Stomach smooth muscle (tissue), 2 donors: Measurements from ENCODE around the gene FAM13A.

Experiments
- H3K27ac ChIP-seq: one replicate; pipeline ENCODE4 v1.7.0; 2013; ENCODE audit warnings: mild to moderate bottlenecking, low read length, inconsistent platforms
- H3K27me3 ChIP-seq, 2 donors: one replicate each; pipeline ENCODE4 v1.7.0; 2013; ENCODE audit warnings: low read length in 2 of 2; ENCODE audit not compliant: insufficient read depth in 2 of 2, control insufficient read depth in 1 of 2
- H3K36me3 ChIP-seq, 2 donors: one replicate each; pipeline ENCODE4 v1.7.0; 2013; ENCODE audit warnings: low read length in 2 of 2; ENCODE audit not compliant: control insufficient read depth in 2 of 2, insufficient read depth in 2 of 2
- H3K4me1 ChIP-seq: one replicate; pipeline ENCODE4 v1.7.0; 2013; ENCODE audit warnings: low read length; ENCODE audit not compliant: control insufficient read depth, insufficient read depth
- H3K4me3 ChIP-seq, 2 donors: one replicate each; pipeline ENCODE4 v1.7.0; 2013; ENCODE audit warnings: low read length in 2 of 2
- H3K9ac ChIP-seq, 2 donors: one replicate each; pipeline ENCODE4 v1.7.0; 2013; ENCODE audit warnings: low read length in 2 of 2, mild to moderate bottlenecking in 1 of 2
- H3K9me3 ChIP-seq, 2 donors: one replicate each; pipeline ENCODE4 v1.7.0; 2013; ENCODE audit warnings: low read length in 2 of 2; ENCODE audit not compliant: control insufficient read depth in 2 of 2
- donor health status: healthy.
- donor health status: Pancreatic carcinoma.

Gene FAM13A

DNA sequence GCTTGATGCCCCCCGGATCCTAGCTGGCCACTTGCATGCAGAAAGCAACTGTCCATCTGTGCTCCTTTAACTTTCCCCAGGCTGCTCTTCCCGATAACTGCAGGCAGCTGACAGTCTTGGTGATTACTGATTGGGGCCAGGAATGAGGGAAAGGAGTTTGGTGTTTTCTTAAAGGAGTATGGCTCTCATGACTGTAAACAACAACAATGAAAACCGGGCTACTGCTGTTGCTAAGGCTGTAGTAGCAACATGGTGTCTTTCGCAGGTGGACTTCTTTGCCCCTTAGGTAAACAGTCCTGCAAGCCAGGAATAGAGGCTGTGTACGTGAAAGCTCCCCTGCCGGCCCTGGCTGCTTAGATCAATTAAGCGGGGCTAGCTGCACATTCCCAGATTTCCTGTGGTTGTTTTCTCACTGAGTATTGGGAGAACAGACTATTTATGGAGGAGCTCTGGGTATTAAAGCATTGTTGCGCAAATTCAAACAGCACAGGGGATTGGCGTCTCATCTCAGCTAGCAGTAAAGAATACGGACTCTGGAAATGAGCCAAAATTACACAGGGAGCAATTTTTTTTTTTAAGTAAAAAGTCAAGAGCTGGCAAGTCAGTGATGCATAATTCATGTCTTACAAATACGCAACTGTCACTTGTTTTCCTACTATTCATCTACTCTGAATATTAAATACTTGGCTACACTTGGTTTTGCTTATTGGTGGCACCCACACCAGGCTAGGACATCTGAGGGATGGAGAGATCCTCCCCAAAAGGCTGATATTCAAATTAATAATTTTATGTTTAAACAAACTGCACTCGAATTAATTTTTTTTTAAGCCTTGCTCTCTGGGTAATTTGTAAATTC is 297.7 kb downstream of the FAM13A start:
- H3K36me3 ChIP-seq: peaks cover 12 to 23% of the 10 kb centered on the region in 2 donors
- H3K9ac ChIP-seq: no peak overlapping the region
- H3K4me1 ChIP-seq: no peaks in the 10 kb centered on the region
- H3K9me3 ChIP-seq: no peaks in the 10 kb centered on the region
- H3K4me3 ChIP-seq: peak overlapping the region in 1 of 2 donors; percentile 24
- peak overlapping the region; percentile 12 for H3K27ac ChIP-seq
- no peaks in the 10 kb centered on the region for H3K27me3 ChIP-seq

DNA sequence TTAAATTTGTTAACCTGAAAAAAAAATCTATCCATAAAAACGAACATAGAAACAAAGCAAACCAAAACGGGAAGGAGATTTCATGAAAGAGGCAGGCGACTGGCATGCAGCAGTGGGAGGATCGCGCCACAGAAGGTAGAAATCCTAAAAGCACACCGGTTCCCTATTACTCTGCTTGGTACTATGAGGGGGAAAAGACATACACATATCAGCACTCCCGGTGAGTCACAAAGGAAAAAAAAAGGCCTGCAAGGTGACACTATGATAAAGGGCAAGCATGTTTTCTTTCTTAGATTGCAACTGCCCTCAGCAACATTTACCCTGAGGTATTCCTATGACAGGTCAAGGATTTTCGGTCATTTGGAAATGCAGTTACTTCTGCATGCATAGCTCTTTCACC is 298.7 kb downstream of the FAM13A start:
- H3K4me1 ChIP-seq: no peaks in the 10 kb centered on the region
- H3K36me3 ChIP-seq: peaks cover 14 to 20% of the 10 kb centered on the region in 2 donors
- no peak overlapping the region for H3K27ac ChIP-seq
- peak overlapping the region in 1 of 2 donors; percentile 24 for H3K4me3 ChIP-seq
- no peaks in the 10 kb centered on the region for H3K9me3 ChIP-seq
- H3K27me3 ChIP-seq: no peaks in the 10 kb centered on the region
- no peak overlapping the region for H3K9ac ChIP-seq

GRCh38 chr4:88757776-88758175 is 299.2 kb downstream of the FAM13A start:
- Histone ChIP-seq H3K27me3 (no peaks in the 10 kb centered on the region), H3K9ac (no peak overlapping the region), H3K36me3 (peaks cover 17 to 18% of the 10 kb centered on the region in 2 donors), H3K27ac (no peak overlapping the region), H3K4me1 (no peaks in the 10 kb centered on the region), H3K9me3 (no peaks in the 10 kb centered on the region), H3K4me3 (no peak overlapping the region)

DNA sequence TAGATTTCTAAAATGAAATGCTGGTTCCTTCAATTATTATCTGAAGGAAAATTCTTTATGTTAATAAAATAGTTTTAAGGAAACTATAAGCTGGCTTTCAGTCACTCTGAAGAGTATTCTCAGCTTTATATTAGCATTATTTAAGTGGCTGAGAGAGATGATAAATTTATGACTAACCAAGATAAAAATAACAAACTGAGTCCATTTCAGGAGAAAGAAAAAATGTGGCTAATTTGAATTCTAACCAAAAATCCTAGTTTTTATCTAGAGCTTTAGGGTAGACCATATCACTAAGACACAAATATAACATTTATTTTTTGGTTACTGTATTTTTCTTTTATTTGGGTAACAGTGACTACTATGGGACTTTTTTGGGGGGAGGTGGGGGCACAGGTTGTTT is 299.9 kb downstream of the FAM13A start:
- H3K4me3 ChIP-seq: no peak overlapping the region
- H3K9me3 ChIP-seq: no peaks in the 10 kb centered on the region
- no peak overlapping the region for H3K9ac ChIP-seq
- H3K36me3 ChIP-seq: peaks cover 13 to 21% of the 10 kb centered on the region in 2 donors
- H3K27me3 ChIP-seq: no peaks in the 10 kb centered on the region
- H3K27ac ChIP-seq: no peak overlapping the region
- no peaks in the 10 kb centered on the region for H3K4me1 ChIP-seq

DNA sequence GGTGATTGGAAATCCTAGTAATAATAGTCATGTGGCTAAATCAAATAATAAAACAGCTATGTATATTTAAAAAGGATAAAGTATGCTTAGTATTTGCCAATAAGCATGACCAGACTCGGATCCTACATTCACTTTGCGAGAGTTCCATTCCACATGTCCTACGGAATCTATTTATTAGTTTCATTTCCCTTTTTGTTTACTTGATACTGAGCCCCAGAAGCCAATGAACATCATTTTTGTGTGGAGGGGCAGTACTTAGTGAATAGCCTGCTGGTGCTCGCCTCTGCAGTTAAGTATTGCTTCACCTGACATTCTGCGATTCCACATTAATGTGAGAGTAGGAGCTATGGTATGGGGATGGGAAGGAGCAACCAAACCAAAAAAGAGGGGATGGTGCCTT is 300.8 kb downstream of the FAM13A start:
- Histone ChIP-seq H3K36me3 (peaks cover 11 to 23% of the 10 kb centered on the region in 2 donors), H3K9ac (no peak overlapping the region), H3K27me3 (no peaks in the 10 kb centered on the region), H3K9me3 (no peaks in the 10 kb centered on the region), H3K4me3 (no peak overlapping the region), H3K27ac (no peak overlapping the region), H3K4me1 (no peaks in the 10 kb centered on the region)

GRCh38 chr4:88755454-88755853 is 301.5 kb downstream of the FAM13A start:
- Histone ChIP-seq H3K27me3 (no peaks in the 10 kb centered on the region), H3K27ac (no peak overlapping the region)

GRCh38 chr4:88754796-88755195 is 302.2 kb downstream of the FAM13A start:
- Histone ChIP-seq H3K4me1 (no peaks in the 10 kb centered on the region), H3K9ac (no peak overlapping the region), H3K27me3 (no peaks in the 10 kb centered on the region), H3K4me3 (no peak overlapping the region), H3K27ac (no peak overlapping the region), H3K36me3 (peaks cover 23 to 33% of the 10 kb centered on the region in 2 donors), H3K9me3 (no peaks in the 10 kb centered on the region)

More at GRCh38 chr4:88755454-88755853, 301.5 kb downstream of the FAM13A start:
- H3K4me3 ChIP-seq: no peak overlapping the region
- H3K4me1 ChIP-seq: no peaks in the 10 kb centered on the region
- no peak overlapping the region for H3K9ac ChIP-seq
- H3K36me3 ChIP-seq: peaks cover 16 to 26% of the 10 kb centered on the region in 2 donors
- no peaks in the 10 kb centered on the region for H3K9me3 ChIP-seq

DNA sequence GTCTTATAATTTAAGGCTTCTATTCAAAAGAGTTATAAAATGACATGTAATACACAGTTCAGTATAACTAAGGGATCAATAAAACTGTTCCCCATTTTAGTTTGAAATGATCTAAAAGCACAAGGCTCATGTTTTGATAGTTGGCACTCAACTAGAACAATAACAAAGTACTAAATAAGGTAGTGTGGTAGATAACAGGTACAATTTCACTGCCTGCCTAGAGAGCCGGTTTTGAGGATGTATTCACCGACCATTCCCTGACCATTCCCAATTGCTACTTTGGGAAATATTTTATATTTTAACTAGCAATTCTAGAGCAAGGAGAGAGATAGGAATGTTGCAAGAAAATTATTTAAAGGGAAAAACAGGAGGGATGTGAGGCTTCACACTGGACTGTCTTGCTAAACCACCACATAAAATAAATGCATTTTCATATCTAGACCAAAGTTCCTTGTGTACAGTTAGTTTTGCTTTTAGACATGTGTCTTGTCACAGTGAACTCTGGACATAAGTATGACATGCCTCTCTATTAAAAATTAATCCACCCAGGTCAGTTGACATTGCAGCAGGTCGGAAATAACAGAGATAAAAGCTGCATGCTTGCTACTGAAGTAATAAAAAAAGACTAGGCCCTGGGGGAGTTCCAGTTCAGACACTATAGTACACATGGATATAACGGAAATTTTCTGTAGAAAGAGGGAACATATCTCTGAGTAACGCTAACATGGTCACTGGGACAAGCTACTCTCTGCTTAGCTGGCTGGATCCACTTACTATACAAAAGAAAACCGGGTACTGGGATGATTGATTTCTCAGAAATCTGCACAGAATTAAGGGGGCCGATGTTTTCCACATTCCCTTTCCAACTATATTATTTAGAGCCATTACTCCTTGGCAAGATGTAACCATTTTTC is 303.1 kb downstream of the FAM13A start:
- no peaks in the 10 kb centered on the region for H3K27me3 ChIP-seq
- peaks cover 29 to 39% of the 10 kb centered on the region in 2 donors for H3K36me3 ChIP-seq
- no peaks in the 10 kb centered on the region for H3K4me1 ChIP-seq
- H3K27ac ChIP-seq: no peak overlapping the region
- H3K4me3 ChIP-seq: no peak overlapping the region
- no peaks in the 10 kb centered on the region for H3K9me3 ChIP-seq
- H3K9ac ChIP-seq: no peak overlapping the region

DNA sequence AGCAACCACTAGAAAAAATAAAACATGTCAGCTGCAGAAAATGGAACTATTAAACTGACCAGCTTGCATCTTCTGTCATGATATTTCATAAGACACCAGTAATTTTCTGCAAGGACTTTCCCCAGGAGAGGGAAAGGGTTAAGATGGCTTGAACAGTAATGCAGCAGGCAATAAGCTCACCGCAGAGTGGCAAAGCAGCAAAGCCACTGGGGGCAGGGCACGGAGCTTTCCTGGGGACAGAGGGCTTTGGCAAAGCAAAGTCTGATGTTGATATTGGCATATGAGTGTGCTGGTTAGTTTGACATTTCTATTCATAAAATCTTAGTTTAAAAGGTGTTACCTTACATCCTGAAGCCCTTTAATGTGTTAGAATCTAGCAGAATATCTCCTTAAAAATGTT is 304.2 kb downstream of the FAM13A start:
- Histone ChIP-seq H3K36me3 (peaks cover 31 to 36% of the 10 kb centered on the region in 2 donors), H3K4me1 (no peaks in the 10 kb centered on the region), H3K9me3 (no peaks in the 10 kb centered on the region), H3K27me3 (no peaks in the 10 kb centered on the region), H3K9ac (no peak overlapping the region), H3K4me3 (no peak overlapping the region), H3K27ac (no peak overlapping the region)

- Histone ChIP-seq H3K27me3 (no peaks in the 10 kb centered on the region), H3K36me3 (peaks cover 34 to 42% of the 10 kb centered on the region in 2 donors), H3K4me3 (no peak overlapping the region), H3K9ac (no peak overlapping the region), H3K4me1 (no peaks in the 10 kb centered on the region), H3K9me3 (no peaks in the 10 kb centered on the region), H3K27ac (no peak overlapping the region)
Measured at GRCh38 chr4:88752076-88752463, 304.9 kb downstream of the FAM13A start.
